AG04449 (cell line): ENCODE results near the gene ZNF260.

Experiments used
- CTCF ChIA-PET: fragments of 350-600 bp; formaldehyde crosslinking; extraction: SDS; loops from one replicate; lab custom pipeline; 2021; ENCODE audit warnings: antibody characterized with exemption; lab: Yijun Ruan, JAX
- POLR2A ChIA-PET: fragments of 400-600, 350-600 bp; formaldehyde crosslinking; extraction: SDS; loops from one replicate; lab custom pipeline; 2020; ENCODE audit warnings: antibody characterized with exemption, inconsistent platforms; lab: Yijun Ruan, JAX
- DNase-seq: peaks from one replicate; pipeline ENCODE4 v3.0.0-alpha.2; 2010; ENCODE audit warnings: low read depth, low spot score
- H3K4me3 ChIP-seq: 2 replicates; pipeline ENCODE4 v1.5.1; 2011; ENCODE audit warnings: low read depth, mild to moderate bottlenecking, control low read depth, low read length
- CTCF ChIP-seq: IDR thresholded peaks from one replicate; pipeline ENCODE4 v1.5.1; 2011; ENCODE audit warnings: mild to moderate bottlenecking, moderate library complexity, low read length, control low read depth, inconsistent platforms; ENCODE audit not compliant: insufficient read depth; ENCODE audit errors: missing control alignments

Gene ZNF260

GRCh38 chr19:36483653-36484052 lies 44.4 kb downstream of the ZNF260 start:
- DNase-seq: no peak
- H3K4me3 ChIP-seq: no peak overlapping the region
- TF ChIP-seq CTCF: no peak
- POLR2A ChIA-PET: no interaction called here
- CTCF ChIA-PET: no interaction called here

GRCh38 chr19:36482876-36483275 lies 45.2 kb downstream of the ZNF260 start:
- no peak for TF ChIP-seq CTCF
- POLR2A ChIA-PET: no interaction called here
- DNase-seq: no peak
- no peak overlapping the region for H3K4me3 ChIP-seq
- CTCF ChIA-PET: no interaction called here
